Mesenchymal stem cell (in vitro differentiated cells and primary cell): ENCODE results near the gene PAPLN.

Experiments
- DNase-seq: peaks from one replicate; pipeline ENCODE4 v3.0.0-alpha.2; 2013
- H2AFZ ChIP-seq: one replicate; pipeline ENCODE4 v1.6.1; 2013; ENCODE audit warnings: low read depth, mild to moderate bottlenecking, control low read depth, inconsistent platforms, low read length, moderate library complexity
- H2AK5ac ChIP-seq: 2 replicates; pipeline ENCODE4 v1.6.1; 2013; ENCODE audit warnings: low read length, moderate library complexity, mild to moderate bottlenecking, inconsistent platforms; ENCODE audit not compliant: severe bottlenecking
- H2BK120ac ChIP-seq: one replicate; pipeline ENCODE4 v1.6.1; 2013; ENCODE audit warnings: low read depth, mild to moderate bottlenecking, inconsistent platforms, low read length, moderate library complexity
- H2BK12ac ChIP-seq, 2 experiments: one replicate each; pipeline ENCODE4 v1.6.1; 2013; ENCODE audit warnings: inconsistent platforms in 2 of 2, low read length in 2 of 2, mild to moderate bottlenecking in 2 of 2, moderate library complexity in 2 of 2, control low read depth in 1 of 2
- H2BK15ac ChIP-seq: one replicate; pipeline ENCODE4 v1.6.1; 2013; ENCODE audit warnings: mild to moderate bottlenecking, low read depth, inconsistent platforms; ENCODE audit not compliant: poor library complexity, severe bottlenecking
- H2BK5ac ChIP-seq: 2 replicates; pipeline ENCODE4 v1.6.1; 2013; ENCODE audit warnings: low read depth, mild to moderate bottlenecking, low read length, control low read depth, inconsistent platforms; ENCODE audit not compliant: poor library complexity, severe bottlenecking
- H3K14ac ChIP-seq, 2 experiments: one replicate each; pipeline ENCODE4 v1.6.1; 2013; ENCODE audit warnings: inconsistent platforms in 2 of 2, low read length in 2 of 2, control low read depth in 1 of 2, mild to moderate bottlenecking in 1 of 2, moderate library complexity in 1 of 2
- H3K18ac ChIP-seq, 2 experiments: one replicate each; pipeline ENCODE4 v1.6.1; 2013; ENCODE audit warnings: inconsistent platforms in 2 of 2, low read length in 2 of 2, control low read depth in 1 of 2, low read depth in 1 of 2, mild to moderate bottlenecking in 1 of 2
- H3K23ac ChIP-seq, 2 experiments: one replicate each; pipeline ENCODE4 v1.6.1; 2013; ENCODE audit warnings: inconsistent platforms in 2 of 2, low read length in 2 of 2, mild to moderate bottlenecking in 2 of 2, moderate library complexity in 2 of 2, control low read depth in 1 of 2
- H3K27ac ChIP-seq: 2 replicates; pipeline ENCODE4 v1.5.1; 2013; ENCODE audit warnings: mild to moderate bottlenecking, moderate library complexity, low read length, control low read depth, inconsistent platforms; ENCODE audit not compliant: poor library complexity, severe bottlenecking
- H3K27me3 ChIP-seq, 2 experiments: 2 replicates each; pipeline versions ENCODE4 v1.6.1 to v1.7.0; 2013; ENCODE audit warnings: low read length in 2 of 2, mild to moderate bottlenecking in 2 of 2, moderate library complexity in 2 of 2, control low read depth in 1 of 2, inconsistent platforms in 1 of 2; ENCODE audit not compliant: control insufficient read depth in 1 of 2, insufficient read depth in 1 of 2
- H3K36me3 ChIP-seq, 2 experiments: 2 replicates each; pipeline versions ENCODE4 v1.6.1 to v1.7.0; 2013; ENCODE audit warnings: low read length in 2 of 2, control low read depth in 1 of 2, inconsistent platforms in 1 of 2, low read depth in 1 of 2, mild to moderate bottlenecking in 1 of 2; ENCODE audit not compliant: insufficient read depth in 2 of 2, control insufficient read depth in 1 of 2
- H3K4ac ChIP-seq, 2 experiments: one replicate each; pipeline ENCODE4 v1.6.1; 2013; ENCODE audit warnings: inconsistent platforms in 2 of 2, low read length in 2 of 2, mild to moderate bottlenecking in 2 of 2, moderate library complexity in 2 of 2, control low read depth in 1 of 2, low read depth in 1 of 2
- H3K4me1 ChIP-seq: 2 replicates; pipeline ENCODE4 v1.6.1; 2013; ENCODE audit warnings: low read depth, low read length, control low read depth; ENCODE audit not compliant: control insufficient read depth, insufficient read depth
- H3K4me2 ChIP-seq: 2 replicates; pipeline ENCODE4 v1.6.1; 2013; ENCODE audit warnings: low read length, mild to moderate bottlenecking, inconsistent platforms; ENCODE audit not compliant: poor library complexity, severe bottlenecking
- H3K4me3 ChIP-seq, 2 experiments: 2 replicates each; pipeline versions ENCODE4 v1.5.1 to v1.7.0; 2013; ENCODE audit warnings: low read length in 2 of 2, mild to moderate bottlenecking in 2 of 2, control low read depth in 1 of 2, low read depth in 1 of 2; ENCODE audit not compliant: insufficient read depth in 1 of 2
- H3K79me1 ChIP-seq: replicated peaks from 2 replicates; pipeline ENCODE4 v1.6.1; 2013; ENCODE audit warnings: mild to moderate bottlenecking, control low read depth, low read length, inconsistent platforms; ENCODE audit not compliant: poor library complexity, severe bottlenecking
- H3K9ac ChIP-seq: 2 replicates; pipeline ENCODE4 v1.7.0; 2013; ENCODE audit warnings: mild to moderate bottlenecking, low read length, moderate library complexity
- H3K9me3 ChIP-seq: 2 replicates; pipeline ENCODE4 v1.7.0; 2013; ENCODE audit warnings: mild to moderate bottlenecking, low read length; ENCODE audit not compliant: control insufficient read depth
- H4K8ac ChIP-seq: one replicate; pipeline ENCODE4 v1.6.1; 2013; ENCODE audit warnings: inconsistent platforms, mild to moderate bottlenecking, low read length, moderate library complexity
- H4K91ac ChIP-seq: one replicate; pipeline ENCODE4 v1.6.1; 2013; ENCODE audit warnings: mild to moderate bottlenecking, low read length, inconsistent platforms
- WGBS: methylation state at CpG from one replicate; pipeline ENCODE4 v1.1.7; 2013; ENCODE audit warnings: mixed read lengths; 5-methylcytosine and 5-hydroxymethylcytosine counted together

PAPLN gene

DNA sequence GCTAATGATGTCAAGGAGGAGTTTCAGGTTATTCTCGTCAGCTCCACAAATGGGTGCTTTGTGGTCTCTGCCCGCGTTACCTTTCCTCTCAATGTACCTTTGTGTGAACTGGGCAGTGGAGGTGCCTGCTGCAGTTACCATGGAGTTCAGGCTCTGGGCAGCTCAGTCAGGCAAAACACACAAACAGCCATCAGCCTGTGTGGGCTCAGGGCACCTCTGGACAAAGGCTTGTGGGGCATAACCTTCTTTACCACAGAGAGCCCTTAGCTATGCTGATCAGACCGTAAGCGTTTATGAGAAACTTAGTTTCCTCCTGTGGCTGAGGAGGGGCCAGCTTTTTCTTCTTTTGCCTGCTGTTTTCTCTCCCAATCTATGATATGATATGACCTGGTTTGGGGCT lies 16.7 kb upstream of the PAPLN start:
- Histone ChIP-seq H2BK120ac (no peak overlapping the region), H3K4me2 (no peak overlapping the region), H2AFZ (no peak overlapping the region), H3K36me3 (peaks cover 13 to 43% of the 10 kb centered on the region in 2 experiments), H3K18ac (no peak overlapping the region), H2BK15ac (no peak overlapping the region), H3K4ac (no peak overlapping the region), H3K9ac (no peak overlapping the region), H2AK5ac (no peak overlapping the region), H3K27ac (no peak overlapping the region), H3K4me3 (no peak overlapping the region), H3K23ac (peak overlapping the region in 1 of 2 experiments; percentile 72), H3K27me3 (no peaks in the 10 kb centered on the region), H4K91ac (peak overlapping the region; percentile 9), H3K14ac (no peak overlapping the region), H4K8ac (no peak overlapping the region), H3K4me1 (peaks cover 7% of the 10 kb centered on the region), H2BK5ac (no peak overlapping the region), H3K79me1 (peaks cover 8% of the 10 kb centered on the region), H3K9me3 (no peaks in the 10 kb centered on the region), H2BK12ac (no peak overlapping the region)
- no peak for DNase-seq
- WGBS, result 96% methylated on average over 5 of the region's 5 CpGs

GRCh38 chr14:73221945-73222344 lies 15.4 kb upstream of the PAPLN start:
- Histone ChIP-seq H2BK12ac (no peak overlapping the region), H3K9me3 (no peaks in the 10 kb centered on the region), H2AK5ac (no peak overlapping the region)

GRCh38 chr14:73223049-73223448 lies 14.3 kb upstream of the PAPLN start:
- Histone ChIP-seq H3K36me3 (peaks cover 13 to 29% of the 10 kb centered on the region in 2 experiments), H4K8ac (peak overlapping the region; percentile 23), H2BK12ac (no peak overlapping the region), H3K4me1 (peaks cover 14% of the 10 kb centered on the region), H2BK5ac (no peak overlapping the region), H2AK5ac (no peak overlapping the region), H4K91ac (no peak overlapping the region), H3K9me3 (no peaks in the 10 kb centered on the region), H3K27ac (no peak overlapping the region), H3K79me1 (peaks cover 8% of the 10 kb centered on the region), H2BK120ac (no peak overlapping the region), H3K9ac (peak overlapping the region; percentile 14), H3K4me2 (no peak overlapping the region), H3K4me3 (no peak overlapping the region), H2BK15ac (no peak overlapping the region), H3K4ac (no peak overlapping the region), H3K14ac (no peak overlapping the region), H2AFZ (no peak overlapping the region), H3K23ac (no peak overlapping the region), H3K18ac (no peak overlapping the region), H3K27me3 (no peaks in the 10 kb centered on the region)
- WGBS, result 68% methylated on average over 5 of the region's 5 CpGs
- peak; percentile 45 for DNase-seq

More at GRCh38 chr14:73221945-73222344, 15.4 kb upstream of the PAPLN start:
- Histone ChIP-seq H3K14ac (no peak overlapping the region), H3K4ac (no peak overlapping the region), H3K23ac (no peak overlapping the region), H3K4me3 (no peak overlapping the region), H3K27ac (peak overlapping the region; percentile 28), H3K27me3 (no peaks in the 10 kb centered on the region), H3K18ac (no peak overlapping the region), H2AFZ (no peak overlapping the region), H4K91ac (no peak overlapping the region), H3K4me1 (peaks cover 7% of the 10 kb centered on the region), H3K79me1 (peaks cover 8% of the 10 kb centered on the region), H3K36me3 (peaks cover 13 to 38% of the 10 kb centered on the region in 2 experiments), H2BK120ac (no peak overlapping the region), H3K4me2 (no peak overlapping the region), H4K8ac (no peak overlapping the region), H3K9ac (no peak overlapping the region), H2BK5ac (no peak overlapping the region), H2BK15ac (no peak overlapping the region)
- 90% methylated on average over 1 of the region's 2 CpGs for WGBS
- DNase-seq, result peak; percentile 48

DNA sequence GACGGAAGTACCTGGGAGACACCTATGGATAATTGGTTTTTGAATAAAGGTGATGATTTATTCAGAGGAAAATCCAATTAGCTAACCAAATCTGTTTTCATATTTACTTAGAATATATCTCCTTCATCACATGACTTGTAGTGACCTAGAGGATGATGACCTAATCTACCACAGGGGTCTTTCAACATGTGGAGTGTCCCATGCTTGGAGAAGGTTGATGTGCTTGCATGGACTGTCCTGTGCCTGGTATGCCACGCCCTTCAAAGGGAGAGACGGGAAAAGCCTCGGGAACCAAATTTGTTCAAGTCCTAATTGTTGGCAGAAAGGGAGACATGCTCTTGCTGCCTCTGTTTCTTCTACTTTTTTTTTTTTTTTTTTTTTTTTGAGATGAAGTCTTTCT lies 11.8 kb upstream of the PAPLN start:
- 100% methylated on average over 3 of the region's 4 CpGs for WGBS
- no peaks in the 10 kb centered on the region for H3K9me3 ChIP-seq

More for the DNA sequence above, 11.8 kb upstream of the PAPLN start:
- Histone ChIP-seq H2BK5ac (no peak overlapping the region), H2BK120ac (no peak overlapping the region), H3K4me1 (peaks cover 26% of the 10 kb centered on the region), H2BK15ac (no peak overlapping the region), H2AFZ (no peak overlapping the region), H3K4me3 (no peak overlapping the region), H3K14ac (no peak overlapping the region), H4K91ac (no peak overlapping the region), H3K9ac (no peak overlapping the region), H3K18ac (no peak overlapping the region), H3K27ac (no peak overlapping the region), H3K79me1 (peaks cover 7% of the 10 kb centered on the region), H3K36me3 (peaks cover 5 to 6% of the 10 kb centered on the region in 2 experiments), H2BK12ac (no peak overlapping the region), H3K4me2 (no peak overlapping the region), H2AK5ac (no peak overlapping the region), H3K23ac (no peak overlapping the region), H4K8ac (no peak overlapping the region), H3K27me3 (no peaks in the 10 kb centered on the region), H3K4ac (no peak overlapping the region)
- DNase-seq, result no peak
